ENCODE measurements around the gene NRF1.
"Not testable (repeated sequence)": the region's sequence is repeated elsewhere in the genome, so short reads cannot be mapped to it uniquely, and the experiment has no call there.

The NRF1 gene

DNA sequence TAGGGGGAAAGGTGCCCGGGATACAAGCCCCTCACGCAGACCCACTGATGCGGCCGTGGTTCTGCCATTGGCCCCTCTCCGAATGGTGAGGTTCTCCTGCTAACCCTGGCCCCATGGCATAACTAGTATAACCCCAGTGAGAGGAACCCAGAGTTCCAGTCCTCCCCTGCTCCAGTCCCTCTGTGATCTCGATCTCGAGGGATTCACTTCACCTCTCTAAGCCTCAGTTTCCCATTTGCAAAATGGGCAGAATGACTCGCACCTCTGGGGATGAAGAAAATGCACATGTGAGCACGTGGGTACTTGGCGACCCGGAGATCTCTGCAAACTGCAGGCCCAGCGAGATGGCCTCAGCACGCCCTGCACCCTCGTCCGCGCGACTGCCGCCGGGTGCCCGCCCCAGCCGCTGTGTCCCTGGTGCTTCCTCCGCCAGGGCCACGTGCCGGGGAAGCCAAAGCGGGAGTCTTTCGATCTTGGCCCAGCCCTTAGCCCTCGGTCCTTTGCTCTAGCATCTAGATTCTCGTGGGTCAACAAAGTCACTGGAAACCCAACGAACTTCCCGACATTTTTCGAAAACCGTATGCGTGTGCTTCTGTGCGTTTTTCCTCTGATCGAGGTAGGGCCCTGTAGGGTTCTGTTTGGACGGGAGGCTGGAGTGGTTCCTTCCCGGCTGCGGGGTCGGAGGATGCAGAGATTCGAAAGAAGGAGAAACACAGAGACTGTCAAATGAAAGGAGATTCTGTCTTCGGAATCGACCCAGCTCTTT is 171.5 kb downstream of the NRF1 start:
- no peak for DNase-seq

- DNase-seq: no peak
These were observed 172.0 kb downstream of the NRF1 start for GRCh38 chr7:129783584-129783919.

GRCh38 chr7:129784437-129784782 is 172.9 kb downstream of the NRF1 start:
- DNase-seq: no peak

- no peak for DNase-seq
These were observed 173.5 kb downstream of the NRF1 start for GRCh38 chr7:129784783-129785684.

- DNase-seq: no peak
These were observed 174.4 kb downstream of the NRF1 start for GRCh38 chr7:129785685-129786514.

- no peak for DNase-seq
These were observed 175.5 kb downstream of the NRF1 start for GRCh38 chr7:129786825-129787563.

DNA sequence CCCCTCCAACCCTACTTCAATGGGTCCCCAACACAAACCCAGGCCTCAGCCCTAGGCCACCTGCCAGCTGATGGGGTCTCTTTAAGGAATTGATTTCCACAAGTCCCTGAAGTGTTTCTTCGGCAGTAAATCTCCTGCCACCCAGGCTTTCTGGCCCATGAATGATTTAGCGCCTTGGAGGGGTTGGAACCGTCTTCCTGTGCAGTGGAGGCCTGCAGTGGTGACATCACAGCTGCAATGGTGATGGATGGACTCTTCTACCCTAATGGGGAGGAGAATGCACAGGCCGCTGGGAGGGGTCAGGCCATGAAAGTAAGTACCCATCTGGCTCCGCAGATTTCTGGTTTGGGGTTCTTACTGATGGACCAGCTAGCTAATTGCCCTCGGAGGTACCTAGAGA is 177.5 kb downstream of the NRF1 start:
- DNase-seq: no peak

DNA sequence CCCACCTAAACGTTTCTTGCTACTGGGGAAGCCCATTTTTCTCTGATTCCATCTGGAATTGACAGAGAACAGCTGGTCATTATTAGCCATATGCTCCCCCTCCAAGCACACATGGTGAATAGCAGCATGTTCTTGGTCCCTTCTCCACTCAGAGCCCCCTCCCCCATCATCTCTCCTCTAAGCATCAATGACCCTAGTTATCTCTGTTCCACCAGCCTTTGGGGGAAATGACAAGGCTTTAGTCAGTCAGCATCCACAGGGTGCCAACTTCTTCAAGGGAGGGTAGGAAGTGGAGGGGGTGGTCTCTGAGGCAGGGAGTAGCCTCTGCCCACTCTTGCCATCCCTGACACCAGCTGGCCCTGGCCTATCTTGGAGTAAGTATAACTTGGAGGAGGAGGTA is 178.1 kb downstream of the NRF1 start:
- no peak for DNase-seq

DNA sequence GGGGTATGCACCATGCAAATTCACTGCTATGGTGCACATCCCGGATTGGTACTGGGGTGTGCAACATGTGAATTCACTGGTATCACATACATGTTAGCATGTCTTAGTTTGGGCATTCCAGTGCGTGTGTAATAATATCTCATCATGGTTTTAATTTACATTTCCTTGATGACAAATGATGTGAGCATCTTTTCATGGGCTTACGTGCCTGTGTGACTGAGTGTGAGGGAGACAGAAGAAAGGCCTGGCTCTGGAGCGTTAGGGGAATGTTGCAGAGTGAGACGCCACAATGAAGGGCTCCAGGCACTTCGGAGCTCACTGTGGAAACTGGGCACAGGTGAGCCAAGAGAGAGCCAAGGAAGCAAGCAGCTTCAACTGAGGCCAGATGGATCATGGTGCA is 178.6 kb downstream of the NRF1 start:
- peak; percentile 70 for DNase-seq

GRCh38 chr7:129792721-129793120 is 181.2 kb downstream of the NRF1 start:
- DNase-seq: no peak

- no peak for DNase-seq
These were observed 182.2 kb downstream of the NRF1 start for GRCh38 chr7:129793506-129794310.

DNA sequence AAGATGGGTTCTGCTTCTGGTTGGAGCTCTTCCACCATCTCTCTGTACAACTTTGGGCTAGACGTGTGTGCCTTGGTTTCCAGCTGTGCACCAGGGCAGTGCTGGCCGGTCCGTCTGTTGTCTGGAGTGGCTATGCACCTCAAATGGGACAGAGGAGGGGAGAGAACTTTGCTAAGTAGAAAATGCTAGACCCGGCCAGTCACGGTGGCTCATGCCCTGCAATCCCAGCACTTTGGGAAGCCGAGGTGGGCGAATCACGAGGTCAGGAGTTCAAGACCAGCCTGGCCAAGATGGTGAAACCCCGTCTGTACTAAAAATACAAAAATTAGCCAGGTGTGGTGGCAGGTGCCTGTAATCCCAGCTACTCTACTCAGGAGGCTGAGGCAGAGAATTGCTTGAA is 182.9 kb downstream of the NRF1 start:
- not testable (repeated sequence) for DNase-seq

- no peak for DNase-seq
These were observed 184.8 kb downstream of the NRF1 start for GRCh38 chr7:129796186-129796775.

GRCh38 chr7:129797214-129797789 is 185.8 kb downstream of the NRF1 start:
- no peak for DNase-seq

GRCh38 chr7:129798616-129799349 is 187.3 kb downstream of the NRF1 start:
- DNase-seq: no peak

DNA sequence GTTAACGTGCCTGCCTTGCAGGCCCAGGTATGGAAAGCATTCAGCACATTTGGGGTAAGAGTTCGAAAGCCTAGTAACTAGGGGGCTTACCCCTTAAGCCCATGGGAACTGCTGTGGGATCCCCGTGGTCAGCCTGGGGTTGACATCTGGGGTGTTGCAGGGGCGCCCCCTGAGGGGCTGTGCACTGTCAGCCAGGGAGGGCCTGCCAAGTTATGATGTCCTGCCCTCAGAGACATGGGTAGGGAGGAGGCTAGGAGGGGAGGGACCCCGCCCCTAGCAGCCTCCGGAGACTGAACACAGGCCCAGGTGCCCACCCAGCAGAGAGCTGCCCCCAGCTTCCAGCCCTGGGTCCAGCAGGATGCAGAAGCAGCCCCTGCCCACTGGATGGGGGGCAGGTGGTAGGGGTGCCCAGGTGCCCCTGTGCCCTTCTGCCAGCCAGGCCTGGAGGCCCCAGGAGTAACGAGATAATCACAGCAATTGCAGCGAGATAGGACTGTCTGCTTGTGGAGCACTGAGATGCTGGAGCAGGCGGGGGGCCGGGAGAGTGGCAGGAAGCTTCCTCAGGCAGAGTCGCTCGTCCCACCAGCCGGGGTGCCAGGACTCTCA is 187.9 kb downstream of the NRF1 start:
- no peak for DNase-seq

- no peak for DNase-seq
These were observed 189.4 kb downstream of the NRF1 start for GRCh38 chr7:129800901-129801300.

GRCh38 chr7:129801882-129802281 is 190.4 kb downstream of the NRF1 start:
- DNase-seq: no peak

DNA sequence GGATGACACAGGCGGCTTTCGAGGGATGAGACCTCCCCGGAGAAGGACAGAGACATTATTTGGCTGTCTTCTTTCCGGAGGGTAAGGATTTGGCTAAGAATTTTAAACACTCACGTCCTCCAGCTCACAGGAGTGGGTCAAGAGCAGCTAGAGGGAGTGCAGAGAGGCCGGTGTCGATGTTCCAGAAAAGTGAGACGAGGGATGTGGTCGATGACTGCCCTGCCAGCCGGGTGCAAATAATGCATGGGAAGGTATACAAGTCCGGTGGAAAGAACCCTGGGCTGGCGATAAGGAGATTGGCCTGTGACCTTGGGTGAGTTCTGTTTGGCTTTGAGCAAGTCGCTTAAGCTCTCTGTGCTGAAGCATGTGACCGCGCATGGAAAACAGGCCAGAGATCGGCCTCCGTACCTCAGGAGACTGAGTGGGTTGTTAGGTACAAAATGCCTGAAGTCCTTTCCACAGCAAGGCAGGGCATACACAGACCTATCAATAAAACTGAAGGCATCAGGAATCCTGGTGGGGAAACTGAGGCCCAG is 192.1 kb downstream of the NRF1 start:
- no peak for DNase-seq

Data from fibroblast of skin of abdomen (primary cell).